DMS114 treated with DMSO at 0.1 percent for 48 hours (cell line): Measurements from ENCODE around the gene THAP5.
"Not testable (repeated sequence)": the region's sequence is repeated elsewhere in the genome, so short reads cannot be mapped to it uniquely, and the experiment has no call there.

Source experiments
- DNase-seq: peaks from one replicate; lab custom pipeline; 2025; ENCODE audit not compliant: unreplicated experiment; lab: John Stamatoyannopoulos, UW

THAP5 gene

GRCh38 chr7:108585843-108586242 lies 16.3 kb upstream of the THAP5 start:
- DNase-seq: no peak

GRCh38 chr7:108584211-108584610 lies 14.7 kb upstream of the THAP5 start:
- no peak for DNase-seq

GRCh38 chr7:108581655-108582491 lies 12.4 kb upstream of the THAP5 start:
- DNase-seq: no peak

GRCh38 chr7:108580298-108580697 lies 10.8 kb upstream of the THAP5 start:
- no peak for DNase-seq

GRCh38 chr7:108578937-108579336 lies 9.4 kb upstream of the THAP5 start:
- no peak for DNase-seq

- no peak for DNase-seq
These were observed 6.6 kb upstream of the THAP5 start for GRCh38 chr7:108576116-108576515.

GRCh38 chr7:108575156-108575555 lies 5.7 kb upstream of the THAP5 start:
- no peak for DNase-seq

GRCh38 chr7:108572480-108572879 lies 3.0 kb upstream of the THAP5 start:
- DNase-seq: no peak

GRCh38 chr7:108570146-108570755 lies 745 bp upstream of the THAP5 start:
- no peak for DNase-seq

- no peak for DNase-seq
These were observed 615 bp downstream of the THAP5 start for GRCh38 chr7:108568801-108569380.

GRCh38 chr7:108565987-108566386 lies 3.5 kb downstream of the THAP5 start:
- DNase-seq: no peak

GRCh38 chr7:108561047-108561619 lies 8.4 kb downstream of the THAP5 start:
- DNase-seq: no peak

GRCh38 chr7:108559253-108559652 lies 10.3 kb downstream of the THAP5 start:
- no peak for DNase-seq

GRCh38 chr7:108557617-108558016 lies 11.9 kb downstream of the THAP5 start:
- no peak for DNase-seq

- no peak for DNase-seq
These were observed 12.3 kb downstream of the THAP5 start for GRCh38 chr7:108557191-108557590.

- not testable (repeated sequence) for DNase-seq
These were observed 12.8 kb downstream of the THAP5 start for GRCh38 chr7:108556665-108557064.

GRCh38 chr7:108548141-108548896 lies 21.2 kb downstream of the THAP5 start:
- DNase-seq: not testable (repeated sequence)

- DNase-seq: no peak
These were observed 28.0 kb downstream of the THAP5 start for GRCh38 chr7:108541478-108541877.

GRCh38 chr7:108538685-108539084 lies 30.8 kb downstream of the THAP5 start:
- not testable (repeated sequence) for DNase-seq

- not testable (repeated sequence) for DNase-seq
These were observed 31.3 kb downstream of the THAP5 start for GRCh38 chr7:108538236-108538635.

- no peak for DNase-seq
These were observed 32.3 kb downstream of the THAP5 start for GRCh38 chr7:108537229-108537628.
